IgD-negative memory B cell (primary cell): ENCODE data around the gene NBPF12. TPM values are rescaled to one million over a fixed set of nuclear protein-coding genes. Genes with fewer than 3 reads are reported as not detected.

Experiments used
- polyA plus RNA-seq: library from polyadenylated mRNA; unstranded; fragments of 300-500 nt; fragmentation: Illumina TruSeq; gene quantifications from one replicate; pipeline ENCODE4 v1.2.3, GENCODE V29; 2021

The NBPF12 gene
- polyA plus RNA-seq, 1 donor from 2014 or later = 10.2 TPM

Other genes with a start within 250 kb of the NBPF12 start
- 2.6 TPM for gene PRKAB2, start 234.1 kb downstream of the NBPF12 start, polyA plus RNA-seq